Measurements from ENCODE around the gene PIGU. TPM values are rescaled to one million over a fixed set of nuclear protein-coding genes. Genes with fewer than 3 reads are reported as not detected.

The PIGU gene
- total RNA-seq, 1 donor, result 13.0 TPM

DNA sequence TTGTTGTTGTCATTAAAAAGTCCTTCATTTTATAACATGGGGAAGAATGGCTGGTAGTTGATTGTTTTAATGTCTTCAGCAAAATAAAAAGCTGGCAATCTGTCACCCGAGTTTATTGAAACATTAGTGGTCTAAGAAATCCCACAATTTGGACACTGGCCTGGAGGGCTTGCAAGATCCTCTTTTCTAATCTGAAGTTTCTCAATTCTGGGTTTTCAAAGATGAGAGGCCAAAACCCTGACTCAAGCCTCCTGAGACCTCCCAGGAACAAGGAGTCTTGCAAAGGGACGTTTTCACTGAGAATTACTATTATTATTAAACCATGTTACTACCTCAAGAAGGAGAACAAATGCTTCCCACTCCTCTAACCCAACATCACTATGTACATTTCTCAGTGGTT lies 98.9 kb downstream of the PIGU start:
- no peak for DNase-seq (ENCODE audit: low read depth)
- TF ChIP-seq, protein P1, sequence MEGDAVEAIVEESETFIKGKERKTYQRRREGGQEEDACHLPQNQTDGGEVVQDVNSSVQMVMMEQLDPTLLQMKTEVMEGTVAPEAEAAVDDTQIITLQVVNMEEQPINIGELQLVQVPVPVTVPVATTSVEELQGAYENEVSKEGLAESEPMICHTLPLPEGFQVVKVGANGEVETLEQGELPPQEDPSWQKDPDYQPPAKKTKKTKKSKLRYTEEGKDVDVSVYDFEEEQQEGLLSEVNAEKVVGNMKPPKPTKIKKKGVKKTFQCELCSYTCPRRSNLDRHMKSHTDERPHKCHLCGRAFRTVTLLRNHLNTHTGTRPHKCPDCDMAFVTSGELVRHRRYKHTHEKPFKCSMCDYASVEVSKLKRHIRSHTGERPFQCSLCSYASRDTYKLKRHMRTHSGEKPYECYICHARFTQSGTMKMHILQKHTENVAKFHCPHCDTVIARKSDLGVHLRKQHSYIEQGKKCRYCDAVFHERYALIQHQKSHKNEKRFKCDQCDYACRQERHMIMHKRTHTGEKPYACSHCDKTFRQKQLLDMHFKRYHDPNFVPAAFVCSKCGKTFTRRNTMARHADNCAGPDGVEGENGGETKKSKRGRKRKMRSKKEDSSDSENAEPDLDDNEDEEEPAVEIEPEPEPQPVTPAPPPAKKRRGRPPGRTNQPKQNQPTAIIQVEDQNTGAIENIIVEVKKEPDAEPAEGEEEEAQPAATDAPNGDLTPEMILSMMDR (IDR thresholded peaks at IDR 0.05; ENCODE audit: insufficient read depth, low read depth, low read length), result no peak
- H3K4me3 ChIP-seq (ENCODE audit: low read depth, low read length), result no peak overlapping the region

DNA sequence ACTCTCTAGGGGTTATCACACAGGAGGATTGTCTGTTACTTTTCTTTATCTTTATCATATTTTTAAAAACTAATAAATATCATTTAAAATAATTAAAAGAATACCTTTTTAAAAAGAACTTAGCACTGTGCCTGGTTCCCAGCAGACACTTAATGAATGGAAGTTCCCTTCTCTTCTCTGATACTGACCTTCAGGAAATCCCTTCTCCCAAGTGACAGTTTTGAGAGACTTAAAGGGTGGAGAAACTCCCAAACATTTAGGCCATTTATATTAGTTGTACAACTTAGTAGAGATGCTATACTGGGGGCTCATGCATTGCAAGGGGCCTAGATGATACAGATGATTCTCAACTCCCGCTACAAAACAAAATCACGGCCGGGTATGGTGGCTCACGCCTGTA lies 99.8 kb downstream of the PIGU start:
- no peak overlapping the region for H3K4me3 ChIP-seq (ENCODE audit: low read depth, low read length)
- DNase-seq (ENCODE audit: low read depth), result no peak
- TF ChIP-seq, protein P1 (IDR thresholded peaks at IDR 0.05; ENCODE audit: insufficient read depth, low read depth, low read length), result no peak

DNA sequence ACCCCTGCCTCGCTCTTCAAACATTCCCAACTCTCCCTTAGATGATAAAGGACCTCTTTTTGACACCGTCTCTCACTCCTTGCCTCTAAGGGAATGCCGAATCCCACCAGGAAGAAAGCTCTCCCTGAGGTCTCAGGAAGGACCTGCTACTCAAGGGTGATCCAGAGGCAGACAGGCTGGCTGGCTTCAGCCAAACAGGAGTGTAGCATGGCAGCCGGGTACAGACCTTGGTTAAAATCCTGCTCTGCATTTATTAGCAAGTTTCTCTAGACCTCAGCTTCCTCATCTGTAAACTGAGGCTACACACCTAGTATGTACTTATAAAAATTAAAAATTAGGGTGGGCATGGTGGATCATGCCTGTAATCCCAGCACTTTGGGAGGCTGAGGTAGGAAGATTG lies 101.1 kb downstream of the PIGU start:
- DNase-seq (ENCODE audit: low read depth), result no peak
- H3K4me3 ChIP-seq (ENCODE audit: low read depth, low read length), result no peak overlapping the region
- TF ChIP-seq, protein P1 (IDR thresholded peaks at IDR 0.05; ENCODE audit: insufficient read depth, low read depth, low read length), result no peak

DNA sequence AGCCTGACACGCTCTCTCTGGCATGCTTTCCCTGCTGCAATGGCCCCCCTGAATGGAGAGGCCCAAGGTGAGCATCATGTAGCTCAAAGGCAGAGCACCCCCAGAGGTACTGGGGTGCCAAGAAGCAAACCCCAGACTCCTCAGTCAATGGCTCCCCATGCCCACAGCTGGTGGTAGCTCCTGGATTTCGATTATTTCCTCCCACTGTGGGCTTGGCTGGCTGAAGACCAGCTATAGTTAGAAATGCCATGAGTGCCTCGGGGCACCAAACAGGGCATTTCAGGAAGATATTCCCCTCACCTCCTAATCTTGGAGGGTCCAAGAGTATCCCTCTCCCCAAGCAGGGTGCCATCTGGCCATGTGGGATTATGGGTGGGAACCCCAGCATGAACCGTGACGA lies 101.6 kb downstream of the PIGU start:
- H3K4me3 ChIP-seq (ENCODE audit: low read depth, low read length), result no peak overlapping the region
- DNase-seq (ENCODE audit: low read depth), result no peak
- TF ChIP-seq, protein P1 (IDR thresholded peaks at IDR 0.05; ENCODE audit: insufficient read depth, low read depth, low read length), result no peak

DNA sequence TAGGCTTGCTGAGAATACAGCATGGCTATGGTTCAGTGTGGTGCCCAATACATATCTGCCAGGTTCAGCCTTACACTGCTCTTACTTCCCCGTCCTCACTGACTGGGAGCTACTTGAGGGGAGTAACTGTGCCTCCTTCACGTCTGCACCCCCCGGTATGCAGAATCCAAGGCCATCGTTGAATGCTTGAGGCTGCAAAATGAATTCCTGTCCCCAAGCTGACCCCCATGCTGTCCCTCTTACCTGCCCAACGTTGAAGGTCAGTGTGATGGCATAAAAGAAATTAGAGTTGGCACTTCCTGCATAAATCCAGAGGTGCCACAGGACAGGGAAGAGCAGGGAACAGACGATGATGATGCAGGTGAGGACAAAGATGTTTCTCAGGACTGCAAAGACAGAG lies 102.0 kb downstream of the PIGU start:
- DNase-seq (ENCODE audit: low read depth), result no peak
- TF ChIP-seq, protein P1 (IDR thresholded peaks at IDR 0.05; ENCODE audit: insufficient read depth, low read depth, low read length), result no peak
- no peak overlapping the region for H3K4me3 ChIP-seq (ENCODE audit: low read depth, low read length)

DNA sequence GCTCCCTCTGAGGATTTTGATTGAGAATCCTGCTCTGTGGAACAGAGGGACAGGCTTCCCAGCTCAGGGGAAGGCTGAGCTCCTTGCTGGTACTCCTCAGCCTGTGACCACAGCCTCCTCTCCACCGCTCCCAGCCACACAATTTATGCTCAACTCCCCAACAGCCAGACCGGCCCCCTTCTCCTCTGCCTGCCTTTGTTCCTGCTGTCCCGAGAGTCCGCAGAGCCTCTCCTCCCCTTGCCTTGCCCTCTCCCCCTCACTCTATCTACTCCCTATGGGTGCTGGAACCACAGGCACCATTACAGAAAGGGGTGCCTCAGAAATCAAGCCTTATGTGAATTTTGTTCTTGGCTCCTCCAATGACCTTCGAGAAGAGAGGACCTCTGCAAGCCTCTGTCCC lies 102.5 kb downstream of the PIGU start:
- TF ChIP-seq, protein P1 (IDR thresholded peaks at IDR 0.05; ENCODE audit: insufficient read depth, low read depth, low read length), result no peak
- H3K4me3 ChIP-seq (ENCODE audit: low read depth, low read length), result no peak overlapping the region

DNA sequence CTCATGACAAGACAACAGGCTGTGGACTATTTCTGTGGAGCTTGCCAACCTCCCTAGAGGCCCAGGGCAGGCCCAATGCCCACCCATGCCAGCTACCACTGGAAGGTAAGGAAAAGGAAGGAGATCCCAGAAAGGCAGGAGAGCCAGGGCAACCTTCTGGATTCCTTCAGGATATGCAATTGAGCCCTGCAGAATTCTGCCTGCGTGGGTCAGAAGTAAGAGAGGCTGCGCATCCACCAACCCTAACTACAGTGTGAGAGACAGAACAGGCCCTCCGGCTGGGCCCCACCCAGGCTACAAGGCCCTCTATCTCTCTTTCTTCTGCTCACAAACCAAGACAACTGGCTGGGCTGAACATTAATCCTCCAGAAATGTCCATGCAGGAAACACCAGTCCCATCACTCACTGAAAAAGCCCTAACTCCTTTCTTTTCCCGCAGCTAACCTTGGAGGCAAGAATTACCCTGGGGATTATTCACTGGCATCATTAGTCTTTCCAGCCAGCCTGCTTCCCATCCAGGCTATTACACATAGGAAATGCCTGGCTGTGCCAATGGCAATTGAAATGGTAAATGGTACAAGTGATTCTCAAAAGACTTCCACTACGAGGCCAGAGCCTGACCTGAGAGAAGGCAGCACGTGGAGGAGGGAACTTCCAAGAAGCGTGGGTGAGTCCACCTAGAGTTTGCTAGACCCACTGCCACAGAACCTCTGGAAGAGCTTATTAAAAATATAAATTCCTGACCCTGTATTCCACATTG lies 103.2 kb downstream of the PIGU start:
- no peak for DNase-seq (ENCODE audit: low read depth)
- no peak overlapping the region for H3K4me3 ChIP-seq (ENCODE audit: low read depth, low read length)
- TF ChIP-seq, protein P1 (IDR thresholded peaks at IDR 0.05; ENCODE audit: insufficient read depth, low read depth, low read length), result no peak

More for the DNA sequence above, 102.5 kb downstream of the PIGU start:
- no peak for DNase-seq (ENCODE audit: low read depth)

Measured in fibroblast of villous mesenchyme (primary cell).